ENCODE measurements around the gene CSTF3. TPM values are rescaled to one million over a fixed set of nuclear protein-coding genes. Genes with fewer than 3 reads are reported as not detected.
A peak's percentile ranks its signal among the peaks of the same experiment; 100 is the strongest.

CSTF3 gene
- total RNA-seq (10 to 100 TPM; 23.5 to 25.2 TPM), polyA plus RNA-seq (ENCODE audit: insufficient read length in 6 of 6) (10 to 100 TPM; 47.1 to 64.4 (median 52.6) TPM)
- long read RNA-seq, donor 1, transcript CSTF3-202 (2 exons, 715 nt): minor isoform, 30 of 74 reads
- long read RNA-seq, donor 1, transcript CSTF3-203 (3 exons, 1,132 nt): major isoform, 36 of 74 reads
- long read RNA-seq, donor 1, partial matches to known transcripts: 6 of 74 reads
- long read RNA-seq, donor 1, other reads (novel, unspliced or antisense): 0 of 74 reads
- long read RNA-seq, donor 2, transcript CSTF3-203 (3 exons, 1,132 nt): major isoform, 28 of 71 reads
- long read RNA-seq, donor 2, transcript CSTF3-202 (2 exons, 715 nt): minor isoform, 10 of 71 reads
- long read RNA-seq, donor 2, transcript CSTF3-201 (21 exons, 2,797 nt): minor isoform, 7 of 71 reads
- long read RNA-seq, donor 2, partial matches to known transcripts: 26 of 71 reads
- long read RNA-seq, donor 2, other reads (novel, unspliced or antisense): 0 of 71 reads
- long read RNA-seq, donor 3, transcript CSTF3-202 (2 exons, 715 nt): major isoform, 24 of 59 reads
- long read RNA-seq, donor 3, transcript CSTF3-203 (3 exons, 1,132 nt): minor isoform, 23 of 59 reads
- long read RNA-seq, donor 3, partial matches to known transcripts: 11 of 59 reads
- long read RNA-seq, donor 3, other reads (novel, unspliced or antisense): 0 of 59 reads
- long read RNA-seq, donor 4, transcript CSTF3-203 (3 exons, 1,132 nt): major isoform, 9 of 16 reads
- long read RNA-seq, donor 4, partial matches to known transcripts: 0 of 16 reads
- long read RNA-seq, donor 4, other reads (novel, unspliced or antisense): 2 of 16 reads
- long read RNA-seq, donor 5, transcript CSTF3-203 (3 exons, 1,132 nt): major isoform, 27 of 44 reads
- long read RNA-seq, donor 5, transcript CSTF3-202 (2 exons, 715 nt): minor isoform, 14 of 44 reads
- long read RNA-seq, donor 5, partial matches to known transcripts: 0 of 44 reads
- long read RNA-seq, donor 5, other reads (novel, unspliced or antisense): 0 of 44 reads
- long read RNA-seq, donor 6, transcript CSTF3-202 (2 exons, 715 nt): minor isoform, 15 of 39 reads
- long read RNA-seq, donor 6, transcript CSTF3-203 (3 exons, 1,132 nt): major isoform, 21 of 39 reads
- long read RNA-seq, donor 6, partial matches to known transcripts: 0 of 39 reads
- long read RNA-seq, donor 6, other reads (novel, unspliced or antisense): 0 of 39 reads
- long read RNA-seq, donor 7, transcript CSTF3-203 (3 exons, 1,132 nt): minor isoform, 10 of 32 reads
- long read RNA-seq, donor 7, transcript CSTF3-202 (2 exons, 715 nt): major isoform, 20 of 32 reads
- long read RNA-seq, donor 7, partial matches to known transcripts: 0 of 32 reads
- long read RNA-seq, donor 7, other reads (novel, unspliced or antisense): 0 of 32 reads
- long read RNA-seq, donor 8, transcript CSTF3-203 (3 exons, 1,132 nt): major isoform, 12 of 22 reads
- long read RNA-seq, donor 8, transcript CSTF3-202 (2 exons, 715 nt): minor isoform, 8 of 22 reads
- long read RNA-seq, donor 8, partial matches to known transcripts: 0 of 22 reads
- long read RNA-seq, donor 8, other reads (novel, unspliced or antisense): 0 of 22 reads
- long read RNA-seq, donor 9: 0 reads
- long read RNA-seq, donor 10, partial matches to known transcripts: 1 of 4 reads
- long read RNA-seq, donor 10, other reads (novel, unspliced or antisense): 0 of 4 reads
- long read RNA-seq, donor 11, transcript CSTF3-203 (3 exons, 1,132 nt): major isoform, 39 of 77 reads
- long read RNA-seq, donor 11, transcript CSTF3-202 (2 exons, 715 nt): minor isoform, 36 of 77 reads
- long read RNA-seq, donor 11, partial matches to known transcripts: 0 of 77 reads
- long read RNA-seq, donor 11, other reads (novel, unspliced or antisense): 0 of 77 reads
- long read RNA-seq, donor 12, transcript CSTF3-202 (2 exons, 715 nt): major isoform, 16 of 33 reads
- long read RNA-seq, donor 12, transcript CSTF3-203 (3 exons, 1,132 nt): major isoform, 16 of 33 reads
- long read RNA-seq, donor 12, partial matches to known transcripts: 0 of 33 reads
- long read RNA-seq, donor 12, other reads (novel, unspliced or antisense): 0 of 33 reads

GRCh38 chr11:33161120-33162005 is at the start of gene CSTF3:
Gene CSTF3 (minus strand): TSS chr11:33161480. CDS start chr11:33161325, 155 bp downstream.
- TF ChIP-seq CTCF (IDR thresholded peaks at IDR 0.05): peak; percentile 37 to 66
- peak; percentile 100 for DNase-seq
- Histone ChIP-seq H3K27ac (peak within 1 kb of the TSS; percentile 79 to 86), H3K4me1 (peaks cover 8 to 45% of the 10 kb centered on the region in 2 donors), H3K4me3 (peak within 1 kb of the TSS; percentile 75 to 76), H3K36me3 (no peaks in the 10 kb centered on the region), H3K9me3 (no peaks in the 10 kb centered on the region), H3K27me3 (no peaks in the 10 kb centered on the region)
- intact Hi-C loops (cut with DNase I): loop anchor here in 1 of 2 donors (5.0 to 10.0 kb wide), 3 partner anchors 93 to 526 kb away; partner anchors contain the start of gene HIPK3
- ATAC-seq: peak; percentile 99

GRCh38 chr11:33208150-33208549 is 46.9 kb upstream of the CSTF3 start:
- no peak overlapping the region for H3K27ac ChIP-seq

GRCh38 chr11:33207408-33207985 is 46.2 kb upstream of the CSTF3 start:
- peak in 1 of 4 donors; percentile 13 for DNase-seq
- Histone ChIP-seq H3K27ac (peak overlapping the region in 1 of 2 donors; percentile 23), H3K4me1 (peaks cover 8 to 34% of the 10 kb centered on the region in 2 donors)

More at GRCh38 chr11:33208150-33208549, 46.9 kb upstream of the CSTF3 start:
- Histone ChIP-seq H3K27me3 (peaks cover 0 to under 1% of the 10 kb centered on the region in 2 donors), H3K4me1 (peaks cover 8 to 40% of the 10 kb centered on the region in 2 donors), H3K9me3 (no peaks in the 10 kb centered on the region), H3K4me3 (no peak overlapping the region), H3K36me3 (no peaks in the 10 kb centered on the region)
- ATAC-seq (no peak), DNase-seq (no peak)
- TF ChIP-seq CTCF (IDR thresholded peaks at IDR 0.05): no peak
- intact Hi-C loops (cut with DNase I): no loop called here

More at GRCh38 chr11:33207408-33207985, 46.2 kb upstream of the CSTF3 start:
- H3K36me3 ChIP-seq: no peaks in the 10 kb centered on the region
- no peaks in the 10 kb centered on the region for H3K9me3 ChIP-seq
- no peaks in the 10 kb centered on the region for H3K27me3 ChIP-seq
- H3K4me3 ChIP-seq: no peak overlapping the region
- peak; percentile 44 for ATAC-seq
- TF ChIP-seq CTCF (IDR thresholded peaks at IDR 0.05): no peak
- intact Hi-C loops (cut with DNase I): no loop called here

Data from left lung (tissue), 14 donors.